Activated CD4-positive, alpha-beta T cell treated with anti-CD3 and anti-CD28 coated beads for 4 hours (primary cell): ENCODE measurements around the gene PELO.

Experiments used
- DNase-seq, 2 donors: peaks; one replicate each; pipeline ENCODE4 v3.0.0-alpha.2; 2020

PELO gene

DNA sequence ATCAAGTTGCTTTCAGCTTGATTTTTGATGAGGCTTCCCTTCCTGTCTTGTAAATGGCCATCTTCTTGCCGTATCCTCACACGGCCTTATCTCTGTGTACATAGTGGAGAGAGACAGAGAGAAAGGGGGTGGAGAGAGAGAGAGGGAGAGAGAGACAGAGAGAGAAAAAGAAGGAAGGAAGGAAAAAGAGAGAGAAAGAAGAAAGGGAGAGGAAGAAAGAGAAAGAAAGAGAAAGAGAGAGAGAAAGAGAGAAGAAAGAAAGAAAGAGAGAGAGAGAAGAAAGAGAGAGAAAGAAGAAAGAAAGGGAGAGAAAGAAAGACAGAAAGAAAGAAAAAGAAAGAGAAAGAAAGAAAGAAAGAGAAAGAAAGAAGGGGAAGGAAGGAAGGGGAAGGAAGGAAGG, 46.6 kb downstream of the PELO start:
- no peak for DNase-seq

DNA sequence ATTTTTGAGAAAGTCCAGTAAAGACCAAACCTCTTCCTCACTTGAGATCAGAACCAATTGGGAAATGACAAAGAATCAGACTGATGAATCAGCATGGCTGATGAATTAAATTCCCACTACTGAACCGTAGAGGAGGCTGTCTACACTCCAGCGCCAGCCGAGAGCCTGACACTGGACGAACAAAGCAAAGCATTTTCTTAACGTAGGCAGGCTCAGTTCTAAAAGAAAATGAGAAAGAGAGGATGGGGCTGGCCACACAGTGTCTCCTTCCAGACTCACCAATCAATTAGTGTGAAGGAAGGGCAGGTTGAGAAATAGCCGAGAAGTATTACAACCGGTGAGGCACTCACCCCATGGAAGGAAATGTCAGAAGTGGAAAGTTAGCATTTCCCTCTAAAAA, 49.4 kb downstream of the PELO start:
- DNase-seq = no peak
